ENCODE data around the gene FXYD5. TPM values are rescaled to one million over a fixed set of nuclear protein-coding genes. Genes with fewer than 3 reads are reported as not detected.

Gene FXYD5
- total RNA-seq, 4 donors from 2014 or later, result 6.0 to 67.7 (median 22.2) TPM

DNA sequence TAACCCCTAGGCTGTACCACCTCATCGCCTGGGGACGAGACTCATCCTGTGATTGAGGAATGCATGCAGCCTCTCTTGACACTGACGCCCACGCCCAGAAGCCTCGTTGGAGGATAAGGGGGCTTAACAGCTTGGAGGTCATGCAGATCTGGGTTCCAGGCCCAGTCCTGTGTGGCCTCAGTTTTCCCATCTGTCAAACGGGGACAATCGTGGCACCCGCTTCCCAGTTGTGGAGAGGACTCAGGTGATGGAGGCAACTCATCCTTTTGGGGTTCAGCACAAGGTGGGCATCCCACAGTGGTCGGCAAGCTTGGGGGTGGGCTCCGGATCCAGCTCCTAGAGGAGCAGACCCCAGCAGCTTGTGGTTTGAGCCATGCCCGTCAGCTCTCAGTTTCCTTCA is 18.3 kb upstream of the FXYD5 start:
- Histone ChIP-seq H3K27ac (peak overlapping the region in 2 of 4 donors; percentile 5 to 84), H3K27me3 (no peaks in the 10 kb centered on the region), H3K4me1 (peaks cover 0 to 38% (median 3%) of the 10 kb centered on the region in 4 donors), H3K4me3 (no peak overlapping the region), H3K9me3 (no peaks in the 10 kb centered on the region), H3K36me3 (no peaks in the 10 kb centered on the region)
- TF ChIP-seq, protein P1, sequence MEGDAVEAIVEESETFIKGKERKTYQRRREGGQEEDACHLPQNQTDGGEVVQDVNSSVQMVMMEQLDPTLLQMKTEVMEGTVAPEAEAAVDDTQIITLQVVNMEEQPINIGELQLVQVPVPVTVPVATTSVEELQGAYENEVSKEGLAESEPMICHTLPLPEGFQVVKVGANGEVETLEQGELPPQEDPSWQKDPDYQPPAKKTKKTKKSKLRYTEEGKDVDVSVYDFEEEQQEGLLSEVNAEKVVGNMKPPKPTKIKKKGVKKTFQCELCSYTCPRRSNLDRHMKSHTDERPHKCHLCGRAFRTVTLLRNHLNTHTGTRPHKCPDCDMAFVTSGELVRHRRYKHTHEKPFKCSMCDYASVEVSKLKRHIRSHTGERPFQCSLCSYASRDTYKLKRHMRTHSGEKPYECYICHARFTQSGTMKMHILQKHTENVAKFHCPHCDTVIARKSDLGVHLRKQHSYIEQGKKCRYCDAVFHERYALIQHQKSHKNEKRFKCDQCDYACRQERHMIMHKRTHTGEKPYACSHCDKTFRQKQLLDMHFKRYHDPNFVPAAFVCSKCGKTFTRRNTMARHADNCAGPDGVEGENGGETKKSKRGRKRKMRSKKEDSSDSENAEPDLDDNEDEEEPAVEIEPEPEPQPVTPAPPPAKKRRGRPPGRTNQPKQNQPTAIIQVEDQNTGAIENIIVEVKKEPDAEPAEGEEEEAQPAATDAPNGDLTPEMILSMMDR (IDR thresholded peaks at IDR 0.05), result no peak
- TF ChIP-seq POLR2A (IDR thresholded peaks at IDR 0.05), result no peak
- DNase-seq, result no peak

DNA sequence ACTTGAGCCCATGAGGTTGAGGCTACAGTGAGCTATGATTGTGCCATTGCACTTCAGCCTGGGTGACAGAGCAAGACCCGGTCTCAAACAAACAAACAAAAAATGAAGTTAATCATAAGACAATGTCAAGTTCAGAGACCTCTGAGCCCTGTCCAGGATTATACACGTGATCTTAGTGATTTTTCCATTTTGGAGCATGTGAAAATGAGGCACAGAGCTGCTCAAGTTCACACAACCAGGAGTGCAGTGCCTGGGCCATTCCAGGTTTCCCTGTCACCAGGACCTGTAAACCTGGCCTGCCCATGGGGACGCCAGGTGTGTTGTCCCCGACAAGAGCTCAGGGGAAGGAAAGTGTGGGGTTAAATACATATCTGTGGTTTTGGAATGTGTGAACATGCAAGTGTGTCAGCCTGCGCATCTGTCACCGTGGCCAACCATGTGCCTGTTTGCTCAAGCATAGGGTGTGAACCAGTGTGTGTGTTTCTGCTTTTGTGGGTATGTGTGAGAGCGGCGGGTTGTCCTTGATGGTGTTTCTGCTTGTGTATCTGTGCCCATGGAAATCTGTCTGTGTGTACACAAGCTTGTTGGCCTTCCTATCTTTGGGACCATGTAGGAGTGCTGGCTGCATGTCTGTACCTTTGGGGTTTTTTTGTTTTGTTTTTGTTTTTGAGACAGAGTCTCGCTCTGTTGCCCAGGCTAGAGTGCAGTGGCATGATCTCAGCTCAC is 17.4 kb upstream of the FXYD5 start:
- no peak for DNase-seq
- H3K4me3 ChIP-seq, result no peak overlapping the region
- TF ChIP-seq, protein P1 (IDR thresholded peaks at IDR 0.05), result no peak
- peak in 1 of 2 donors; percentile 28 for TF ChIP-seq POLR2A (IDR thresholded peaks at IDR 0.05)

DNA sequence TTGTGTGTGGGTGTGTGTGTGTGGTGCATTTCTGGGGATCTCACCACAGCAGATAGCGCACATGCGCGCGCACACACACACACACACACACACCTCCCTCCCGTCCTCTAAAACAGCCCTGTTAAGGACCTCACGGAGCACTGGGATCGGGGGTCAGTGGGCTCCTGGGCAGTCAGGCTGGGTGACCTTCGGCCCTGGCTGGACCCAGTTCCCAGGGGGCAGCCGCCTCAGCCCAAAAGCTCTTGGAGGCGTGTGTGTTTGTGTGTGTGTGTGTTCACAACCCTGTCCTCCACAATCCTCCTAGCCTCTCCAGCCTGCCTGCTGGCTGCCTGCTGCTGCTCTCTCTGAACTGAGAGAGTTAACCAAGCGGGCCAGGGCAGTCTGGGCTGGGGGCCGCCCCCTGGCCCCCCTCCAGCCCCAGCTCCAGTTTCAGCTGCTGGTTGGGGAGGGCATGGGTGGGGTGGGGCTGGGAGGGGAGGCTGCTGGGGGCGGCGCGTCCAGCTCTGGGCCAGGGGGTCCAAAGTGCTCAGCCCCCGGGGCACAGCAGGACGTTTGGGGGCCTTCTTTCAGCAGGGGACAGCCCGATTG is 16.1 kb upstream of the FXYD5 start, which contains the start of gene FXYD1:
TSS of gene FXYD1 (plus strand) at position 520 of the 588 bp plus-strand sequence. CDS start 1,256 bp downstream, outside the sequence.
- Histone ChIP-seq H3K4me1 (peaks cover 6 to 52% (median 20%) of the 10 kb centered on the region in 4 donors), H3K36me3 (no peaks in the 10 kb centered on the region), H3K27ac (peak within 1 kb of the TSS; percentile 57 to 84 (median 77)), H3K27me3 (peaks cover 0 to 11% of the 10 kb centered on the region in 2 donors), H3K9me3 (no peaks in the 10 kb centered on the region), H3K4me3 (peak within 1 kb of the TSS; percentile 12 to 52 (median 34))
- DNase-seq, result no peak
- TF ChIP-seq, protein P1 (IDR thresholded peaks at IDR 0.05), result no peak
- TF ChIP-seq POLR2A (IDR thresholded peaks at IDR 0.05), result no peak

More for the DNA sequence above, 17.4 kb upstream of the FXYD5 start:
- Histone ChIP-seq H3K27ac (peak overlapping the region in 2 of 4 donors; percentile 25 to 84), H3K36me3 (no peaks in the 10 kb centered on the region), H3K4me1 (peaks cover 0 to 41% (median 10%) of the 10 kb centered on the region in 4 donors), H3K9me3 (no peaks in the 10 kb centered on the region), H3K27me3 (no peaks in the 10 kb centered on the region)

DNA sequence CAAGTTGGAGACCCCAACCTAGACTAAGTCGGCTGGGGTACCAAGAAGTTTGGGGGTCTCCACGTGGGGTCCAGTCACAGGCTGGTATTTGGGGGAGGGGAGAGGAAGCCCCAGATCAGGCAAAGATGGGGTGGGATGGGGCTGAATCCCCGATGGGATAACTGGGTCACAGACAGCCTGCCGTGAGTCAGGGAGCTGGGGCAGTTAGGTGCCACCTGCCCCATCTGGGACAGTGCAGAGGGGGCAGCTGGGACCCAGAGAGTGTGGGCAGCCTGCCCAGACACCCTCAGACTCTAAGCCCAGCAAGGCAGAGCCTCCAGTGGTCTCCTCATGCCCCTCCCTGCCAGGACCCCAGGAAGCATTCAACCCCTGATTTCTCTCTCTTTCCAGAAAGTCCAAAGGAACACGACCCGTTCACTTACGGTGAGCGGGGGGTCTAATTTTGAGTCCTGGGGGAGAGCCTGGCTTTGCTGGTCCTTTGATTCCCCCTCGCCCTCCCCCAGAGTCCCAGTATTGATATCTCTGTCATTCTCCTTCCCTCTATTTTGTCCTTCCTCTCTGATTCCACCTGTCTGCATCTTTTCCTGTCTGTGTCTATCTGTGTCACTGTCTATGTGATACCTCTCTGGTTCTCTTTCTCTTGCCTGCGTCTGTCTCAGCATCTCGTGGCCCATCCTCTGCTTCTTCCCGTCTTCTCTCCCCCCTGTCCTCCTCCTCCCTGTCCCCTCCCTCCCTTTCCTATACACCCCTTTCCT is 14.2 kb upstream of the FXYD5 start:
- Histone ChIP-seq H3K27ac (peak overlapping the region; percentile 57 to 84 (median 77)), H3K27me3 (peaks cover 0 to 13% of the 10 kb centered on the region in 2 donors), H3K36me3 (no peaks in the 10 kb centered on the region), H3K4me3 (peak overlapping the region; percentile 12 to 52 (median 34)), H3K9me3 (no peaks in the 10 kb centered on the region), H3K4me1 (peaks cover 6 to 48% (median 22%) of the 10 kb centered on the region in 4 donors)
- peak in 1 of 3 donors; percentile 48 for DNase-seq
- no peak for TF ChIP-seq POLR2A (IDR thresholded peaks at IDR 0.05)
- TF ChIP-seq, protein P1 (IDR thresholded peaks at IDR 0.05), result no peak

All from Peyer's patch (tissue), 4 donors.